ENCODE data around the gene BHLHA9. TPM values are rescaled to one million over a fixed set of nuclear protein-coding genes. Genes with fewer than 3 reads are reported as not detected.

The BHLHA9 gene
- polyA plus RNA-seq, 2 of the 4 experiments (the other 2 are of a cell fraction) = not detected

DNA sequence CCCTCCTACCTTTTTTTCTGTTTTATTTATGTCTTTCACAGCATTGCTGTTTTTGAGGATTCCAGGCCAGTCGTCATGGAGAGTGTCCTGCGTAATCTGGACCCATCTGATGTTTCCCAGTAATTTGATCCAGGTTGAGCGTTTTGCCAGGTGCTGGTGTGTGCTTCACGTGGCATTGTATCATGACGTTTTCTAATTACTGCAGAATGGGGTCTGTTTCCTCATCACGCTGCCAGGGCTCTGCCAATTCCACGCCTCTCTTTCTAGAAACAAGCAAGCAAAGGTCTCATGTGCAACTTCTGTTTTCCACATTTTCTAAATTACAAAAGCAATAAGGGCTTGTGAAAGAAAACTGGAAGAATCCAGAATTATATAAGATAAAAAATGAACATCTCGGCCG, 28.3 kb upstream of the BHLHA9 start:
- POLR2A ChIA-PET = no interaction called here
- FAIRE-seq (no peak), DNase-seq (ENCODE audit: low read depth in 1 of 2, low spot score in 1 of 2) (no peak), ATAC-seq (no peak)
- Histone ChIP-seq H3K4me3 (no peak overlapping the region), H3K27ac (no peak overlapping the region), H3K4me2 (no peak overlapping the region), H3K9me3 (0 out of 3 replicates have a peak, but pooled peaks cover 6% of the 10 kb centered on the region), H3K4me1 (no peaks in the 10 kb centered on the region)
- 56% methylated on average over 9 of the region's 9 CpGs for WGBS (ENCODE audit: missing lambda C conversion rate)
- CTCF ChIA-PET = interaction anchor here (0.6 kb wide), 1 partner anchor 278 kb away, joined by 4 read pairs; no protein-coding TSS in a partner anchor
- TF ChIP-seq CHD2 (IDR thresholded peaks at IDR 0.05; ENCODE audit: low read length, partially characterized antibody) = no peak
- TF ChIP-seq, protein P1, sequence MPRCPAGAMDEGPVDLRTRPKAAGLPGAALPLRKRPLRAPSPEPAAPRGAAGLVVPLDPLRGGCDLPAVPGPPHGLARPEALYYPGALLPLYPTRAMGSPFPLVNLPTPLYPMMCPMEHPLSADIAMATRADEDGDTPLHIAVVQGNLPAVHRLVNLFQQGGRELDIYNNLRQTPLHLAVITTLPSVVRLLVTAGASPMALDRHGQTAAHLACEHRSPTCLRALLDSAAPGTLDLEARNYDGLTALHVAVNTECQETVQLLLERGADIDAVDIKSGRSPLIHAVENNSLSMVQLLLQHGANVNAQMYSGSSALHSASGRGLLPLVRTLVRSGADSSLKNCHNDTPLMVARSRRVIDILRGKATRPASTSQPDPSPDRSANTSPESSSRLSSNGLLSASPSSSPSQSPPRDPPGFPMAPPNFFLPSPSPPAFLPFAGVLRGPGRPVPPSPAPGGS (IDR thresholded peaks at IDR 0.05) = no peak
- no peak for TF ChIP-seq RAD21 (conservative IDR thresholded peaks at IDR 0.05 in 1 of 2, IDR thresholded peaks at IDR 0.05 in 1 of 2)
- no peak for TF ChIP-seq HEYL (CRISPR knock-in tag; IDR thresholded peaks at IDR 0.05)
- TF ChIP-seq GATA3 (IDR thresholded peaks at IDR 0.05; ENCODE audit: borderline replicate concordance) = no peak
- TF ChIP-seq FOSL2 (IDR thresholded peaks at IDR 0.05) = no peak
- no peak for TF ChIP-seq FOSL2 (CRISPR knock-in tag; IDR thresholded peaks at IDR 0.05)
- no peak for TF ChIP-seq ZNF302 (CRISPR knock-in tag; IDR thresholded peaks at IDR 0.05)
- TF ChIP-seq EHF (CRISPR knock-in tag; IDR thresholded peaks at IDR 0.05) = no peak
- TF ChIP-seq HOXB13 (CRISPR knock-in tag; IDR thresholded peaks at IDR 0.05; ENCODE audit: low read depth) = no peak
- no peak for TF ChIP-seq SMC3 (IDR thresholded peaks at IDR 0.05)
- no peak for TF ChIP-seq FOSB (CRISPR knock-in tag; IDR thresholded peaks at IDR 0.05)
- no peak for TF ChIP-seq EP300 (IDR thresholded peaks at IDR 0.05)
- no peak for TF ChIP-seq POLR2A (IDR thresholded peaks at IDR 0.05; ENCODE audit: low read length)
- no peak for TF ChIP-seq CHD4 (IDR thresholded peaks at IDR 0.05; ENCODE audit: borderline replicate concordance)

DNA sequence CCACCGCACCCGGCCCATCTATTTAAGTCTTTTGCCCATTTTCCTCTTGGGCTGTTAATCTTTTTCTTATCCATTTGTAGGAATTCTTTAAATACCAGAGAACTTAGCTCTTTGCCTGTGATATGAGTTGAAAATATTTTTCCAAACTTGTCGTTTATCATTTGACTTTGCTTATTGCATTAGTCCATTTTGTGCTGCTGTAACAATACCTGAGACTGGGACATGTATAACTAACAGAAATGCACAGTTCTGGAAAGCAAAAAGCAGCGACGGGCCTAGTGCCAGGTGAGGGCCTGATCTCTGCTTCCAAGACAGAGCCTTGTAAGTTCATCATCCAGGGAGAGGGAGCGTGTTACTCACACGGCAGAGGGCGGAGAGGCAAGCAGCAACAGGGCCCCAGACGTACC, 25.6 kb upstream of the BHLHA9 start:
- Histone ChIP-seq H3K4me2 (no peak overlapping the region), H3K27ac (no peak overlapping the region), H3K4me3 (no peak overlapping the region), H3K9me3 (no peaks in the 10 kb centered on the region), H3K4me1 (no peaks in the 10 kb centered on the region)
- DNase-seq (ENCODE audit: low read depth in 1 of 2, low spot score in 1 of 2) (no peak), FAIRE-seq (peak; percentile 23), ATAC-seq (no peak; a peak in 1 of 6 replicates)
- WGBS (ENCODE audit: missing lambda C conversion rate) = 75% methylated on average over 9 of the region's 9 CpGs
- CTCF ChIA-PET = interaction anchor here (2.0 kb wide), 1 partner anchor 11 kb away, joined by 4 read pairs; no protein-coding TSS in a partner anchor
- TF ChIP-seq CBX2 (IDR thresholded peaks at IDR 0.05; ENCODE audit: borderline replicate concordance, low read depth) = no peak
- TF ChIP-seq BHLHE40 (IDR thresholded peaks at IDR 0.05; ENCODE audit: low read depth, low read length) = no peak
- TF ChIP-seq MAX (IDR thresholded peaks at IDR 0.05) = no peak
- POLR2A ChIA-PET = no interaction called here

- no peak for TF ChIP-seq RFX5 (IDR thresholded peaks at IDR 0.05)
- no peak for TF ChIP-seq EHF (CRISPR knock-in tag; IDR thresholded peaks at IDR 0.05)
- no peak for TF ChIP-seq CHD4 (IDR thresholded peaks at IDR 0.05; ENCODE audit: borderline replicate concordance)
- no peak for TF ChIP-seq MAZ (IDR thresholded peaks at IDR 0.05; ENCODE audit: borderline replicate concordance, low read depth, low read length)
- no peak for TF ChIP-seq ESRRA (IDR thresholded peaks at IDR 0.05; ENCODE audit: borderline replicate concordance, low read length)
- H3K9me3 ChIP-seq = no peaks in the 10 kb centered on the region
- ATAC-seq = no peak
- no peak for DNase-seq (ENCODE audit: low read depth in 1 of 2, low spot score in 1 of 2)
- ChIA-PET POLR2A (interaction anchor here (0.7 kb wide), 1 partner anchor 148 kb away, joined by 3 read pairs; the partner anchor contains the start of gene YWHAE), CTCF (interaction anchor here (0.7 to 1.5 kb wide), 2 partner anchors 81 to 163 kb away, joined by 3 to 8 read pairs; no protein-coding TSS in a partner anchor)
- H3K4me3 ChIP-seq = no peak overlapping the region
- no peak overlapping the region for H3K27ac ChIP-seq
- FAIRE-seq = no peak
- H3K4me2 ChIP-seq = no peak overlapping the region
- no peaks in the 10 kb centered on the region for H3K4me1 ChIP-seq
- WGBS (ENCODE audit: missing lambda C conversion rate) = 83% methylated on average over 16 of the region's 16 CpGs
Observed at GRCh38 chr17:1251866-1252608, 18.2 kb upstream of the BHLHA9 start.
